ENCODE results near the gene ANKRD36C.
"Not testable (repeated sequence)": the region's sequence is repeated elsewhere in the genome, so short reads cannot be mapped to it uniquely, and the experiment has no call there.

GRCh38 chr2:96012792-96013264, 21.2 kb upstream of the ANKRD36C start:
- TF ChIP-seq, protein P1, sequence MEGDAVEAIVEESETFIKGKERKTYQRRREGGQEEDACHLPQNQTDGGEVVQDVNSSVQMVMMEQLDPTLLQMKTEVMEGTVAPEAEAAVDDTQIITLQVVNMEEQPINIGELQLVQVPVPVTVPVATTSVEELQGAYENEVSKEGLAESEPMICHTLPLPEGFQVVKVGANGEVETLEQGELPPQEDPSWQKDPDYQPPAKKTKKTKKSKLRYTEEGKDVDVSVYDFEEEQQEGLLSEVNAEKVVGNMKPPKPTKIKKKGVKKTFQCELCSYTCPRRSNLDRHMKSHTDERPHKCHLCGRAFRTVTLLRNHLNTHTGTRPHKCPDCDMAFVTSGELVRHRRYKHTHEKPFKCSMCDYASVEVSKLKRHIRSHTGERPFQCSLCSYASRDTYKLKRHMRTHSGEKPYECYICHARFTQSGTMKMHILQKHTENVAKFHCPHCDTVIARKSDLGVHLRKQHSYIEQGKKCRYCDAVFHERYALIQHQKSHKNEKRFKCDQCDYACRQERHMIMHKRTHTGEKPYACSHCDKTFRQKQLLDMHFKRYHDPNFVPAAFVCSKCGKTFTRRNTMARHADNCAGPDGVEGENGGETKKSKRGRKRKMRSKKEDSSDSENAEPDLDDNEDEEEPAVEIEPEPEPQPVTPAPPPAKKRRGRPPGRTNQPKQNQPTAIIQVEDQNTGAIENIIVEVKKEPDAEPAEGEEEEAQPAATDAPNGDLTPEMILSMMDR (IDR thresholded peaks at IDR 0.05; ENCODE audit: insufficient read depth, low read length), result not testable (repeated sequence)
- not testable (repeated sequence) for TF ChIP-seq POLR2AphosphoS5 (IDR thresholded peaks at IDR 0.05; ENCODE audit: low read depth)
- TF ChIP-seq, protein P2, sequence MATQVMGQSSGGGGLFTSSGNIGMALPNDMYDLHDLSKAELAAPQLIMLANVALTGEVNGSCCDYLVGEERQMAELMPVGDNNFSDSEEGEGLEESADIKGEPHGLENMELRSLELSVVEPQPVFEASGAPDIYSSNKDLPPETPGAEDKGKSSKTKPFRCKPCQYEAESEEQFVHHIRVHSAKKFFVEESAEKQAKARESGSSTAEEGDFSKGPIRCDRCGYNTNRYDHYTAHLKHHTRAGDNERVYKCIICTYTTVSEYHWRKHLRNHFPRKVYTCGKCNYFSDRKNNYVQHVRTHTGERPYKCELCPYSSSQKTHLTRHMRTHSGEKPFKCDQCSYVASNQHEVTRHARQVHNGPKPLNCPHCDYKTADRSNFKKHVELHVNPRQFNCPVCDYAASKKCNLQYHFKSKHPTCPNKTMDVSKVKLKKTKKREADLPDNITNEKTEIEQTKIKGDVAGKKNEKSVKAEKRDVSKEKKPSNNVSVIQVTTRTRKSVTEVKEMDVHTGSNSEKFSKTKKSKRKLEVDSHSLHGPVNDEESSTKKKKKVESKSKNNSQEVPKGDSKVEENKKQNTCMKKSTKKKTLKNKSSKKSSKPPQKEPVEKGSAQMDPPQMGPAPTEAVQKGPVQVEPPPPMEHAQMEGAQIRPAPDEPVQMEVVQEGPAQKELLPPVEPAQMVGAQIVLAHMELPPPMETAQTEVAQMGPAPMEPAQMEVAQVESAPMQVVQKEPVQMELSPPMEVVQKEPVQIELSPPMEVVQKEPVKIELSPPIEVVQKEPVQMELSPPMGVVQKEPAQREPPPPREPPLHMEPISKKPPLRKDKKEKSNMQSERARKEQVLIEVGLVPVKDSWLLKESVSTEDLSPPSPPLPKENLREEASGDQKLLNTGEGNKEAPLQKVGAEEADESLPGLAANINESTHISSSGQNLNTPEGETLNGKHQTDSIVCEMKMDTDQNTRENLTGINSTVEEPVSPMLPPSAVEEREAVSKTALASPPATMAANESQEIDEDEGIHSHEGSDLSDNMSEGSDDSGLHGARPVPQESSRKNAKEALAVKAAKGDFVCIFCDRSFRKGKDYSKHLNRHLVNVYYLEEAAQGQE (IDR thresholded peaks at IDR 0.05; ENCODE audit: insufficient replicate concordance, low read depth), result not testable (repeated sequence)
